C4-2B (cell line): Measurements from ENCODE around the gene CENPU.

ENCODE experiments used
- ZFX ChIP-seq: fragments of 450-650 bp; IDR thresholded peaks from 2 replicates; pipeline ENCODE4 v1.6.1; 2017
- TF ChIP-seq, protein P1 (sequence below): fragments of 450-650 bp; conservative IDR thresholded peaks from 2 replicates; pipeline ENCODE4 v1.5.1; 2017; ENCODE audit warnings: mild to moderate bottlenecking

DNA sequence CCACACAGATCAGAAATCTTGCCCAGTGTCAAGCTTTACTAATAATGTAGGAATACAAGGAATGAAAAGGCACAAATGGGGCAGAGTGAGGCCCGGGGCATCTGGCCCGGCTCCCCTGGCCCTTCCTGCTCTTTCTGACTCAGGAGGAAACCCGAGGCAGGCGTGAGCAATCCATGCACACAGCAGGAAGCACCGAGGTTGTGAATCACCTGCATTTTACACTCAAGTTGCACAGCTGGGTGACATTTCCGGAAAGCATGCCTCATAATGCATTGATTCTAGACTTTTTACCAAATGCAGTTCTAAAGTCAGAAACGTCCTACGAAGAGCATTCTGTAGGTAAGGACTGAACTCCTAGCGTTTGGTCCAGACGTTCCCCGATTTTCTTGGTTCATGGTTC lies 45.4 kb downstream of the CENPU start:
- TF ChIP-seq, protein P1, sequence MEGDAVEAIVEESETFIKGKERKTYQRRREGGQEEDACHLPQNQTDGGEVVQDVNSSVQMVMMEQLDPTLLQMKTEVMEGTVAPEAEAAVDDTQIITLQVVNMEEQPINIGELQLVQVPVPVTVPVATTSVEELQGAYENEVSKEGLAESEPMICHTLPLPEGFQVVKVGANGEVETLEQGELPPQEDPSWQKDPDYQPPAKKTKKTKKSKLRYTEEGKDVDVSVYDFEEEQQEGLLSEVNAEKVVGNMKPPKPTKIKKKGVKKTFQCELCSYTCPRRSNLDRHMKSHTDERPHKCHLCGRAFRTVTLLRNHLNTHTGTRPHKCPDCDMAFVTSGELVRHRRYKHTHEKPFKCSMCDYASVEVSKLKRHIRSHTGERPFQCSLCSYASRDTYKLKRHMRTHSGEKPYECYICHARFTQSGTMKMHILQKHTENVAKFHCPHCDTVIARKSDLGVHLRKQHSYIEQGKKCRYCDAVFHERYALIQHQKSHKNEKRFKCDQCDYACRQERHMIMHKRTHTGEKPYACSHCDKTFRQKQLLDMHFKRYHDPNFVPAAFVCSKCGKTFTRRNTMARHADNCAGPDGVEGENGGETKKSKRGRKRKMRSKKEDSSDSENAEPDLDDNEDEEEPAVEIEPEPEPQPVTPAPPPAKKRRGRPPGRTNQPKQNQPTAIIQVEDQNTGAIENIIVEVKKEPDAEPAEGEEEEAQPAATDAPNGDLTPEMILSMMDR, result no peak
- no peak for TF ChIP-seq ZFX
